Measurements from ENCODE around the gene ARHGEF38.
"Not testable (repeated sequence)": the region's sequence is repeated elsewhere in the genome, so short reads cannot be mapped to it uniquely, and the experiment has no call there.

The ARHGEF38 gene

DNA sequence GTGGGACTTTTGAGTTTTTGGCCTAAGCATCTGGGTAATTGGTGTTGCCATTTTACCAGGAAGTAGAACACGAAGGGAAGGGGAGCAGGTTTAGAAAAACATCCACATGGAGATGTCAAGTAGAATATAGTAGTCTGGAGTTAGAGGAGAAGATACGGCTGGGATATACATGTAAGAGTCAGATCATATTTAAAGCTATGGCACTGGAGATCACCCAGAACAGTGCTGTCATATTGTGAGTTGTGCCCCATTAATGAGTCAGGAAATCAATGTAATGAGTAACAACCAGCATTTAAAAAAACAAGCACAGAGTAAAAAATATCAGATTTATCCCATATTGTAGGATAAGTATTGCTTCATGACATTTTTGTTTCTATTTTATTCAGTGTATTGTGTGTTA, 160.3 kb downstream of the ARHGEF38 start:
- no peak for DNase-seq (ENCODE audit: low read depth in 2 of 2)

DNA sequence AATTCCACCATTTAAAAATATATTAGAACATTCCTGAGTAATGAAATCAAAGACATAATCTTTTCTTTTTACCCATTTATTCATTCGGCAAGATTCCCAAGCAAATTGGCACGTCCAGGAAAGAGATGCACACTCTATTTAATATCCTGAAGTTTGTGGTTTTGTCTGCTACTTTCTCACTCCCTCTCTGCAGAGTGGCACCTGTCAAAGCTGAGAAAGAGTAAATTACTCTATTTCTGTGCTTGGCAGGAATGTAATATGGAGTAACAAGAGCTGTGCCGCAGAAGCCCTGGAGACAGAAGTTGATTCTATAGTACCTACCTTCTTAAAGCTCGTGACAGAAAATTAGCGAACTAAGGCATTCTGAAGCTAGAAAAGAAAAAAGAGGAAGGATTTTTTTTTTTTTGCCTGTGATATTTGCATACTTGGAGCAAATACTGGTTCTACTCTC, 161.7 kb downstream of the ARHGEF38 start:
- DNase-seq (ENCODE audit: low read depth in 2 of 2) = no peak

DNA sequence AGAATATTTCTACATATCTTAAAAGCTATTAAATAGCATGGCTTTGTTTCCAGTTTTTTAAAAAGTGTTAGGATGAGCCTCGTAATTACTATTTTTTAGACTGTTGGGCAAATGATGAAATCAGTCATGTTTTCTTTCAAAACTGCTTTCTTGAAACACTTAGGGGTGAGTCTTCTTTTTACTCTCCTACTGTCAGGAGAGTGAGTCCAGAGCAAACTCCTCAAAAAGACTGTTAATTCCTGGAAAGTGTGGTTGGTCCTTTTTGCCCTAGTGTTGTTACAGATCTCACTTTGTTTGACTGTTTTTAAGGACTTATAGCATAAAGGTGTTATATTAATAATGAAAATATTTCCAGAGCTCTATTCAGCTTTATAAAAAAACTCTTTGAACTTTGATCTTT, 162.5 kb downstream of the ARHGEF38 start:
- DNase-seq (ENCODE audit: low read depth in 2 of 2) = no peak

DNA sequence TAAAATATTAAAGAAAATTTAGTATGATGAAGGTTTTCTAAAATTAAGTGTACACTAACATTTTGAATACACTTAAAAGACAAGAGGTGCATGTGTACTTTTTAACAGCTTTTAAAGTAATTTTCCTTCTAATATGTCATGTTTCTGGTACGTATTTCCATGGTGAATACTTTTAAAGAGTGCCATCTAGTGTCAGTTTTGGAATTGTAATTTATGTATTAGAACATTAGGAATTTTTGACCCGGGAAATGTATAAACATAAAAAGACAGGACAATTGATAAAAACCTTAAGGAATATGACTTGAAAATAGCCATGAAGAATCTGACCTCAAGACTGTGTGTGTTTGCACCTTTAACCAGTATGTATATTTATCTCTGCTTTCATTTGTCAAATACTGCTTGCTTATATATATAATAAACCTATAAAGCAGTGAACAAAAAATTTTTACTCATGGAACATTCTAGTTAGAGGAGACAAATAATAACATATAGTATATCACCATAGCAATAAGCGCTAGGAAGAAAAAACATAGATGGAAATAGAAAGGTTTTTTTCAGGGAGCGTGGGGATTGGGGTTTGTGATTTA, 163.4 kb downstream of the ARHGEF38 start:
- DNase-seq (ENCODE audit: low read depth in 2 of 2) = no peak

DNA sequence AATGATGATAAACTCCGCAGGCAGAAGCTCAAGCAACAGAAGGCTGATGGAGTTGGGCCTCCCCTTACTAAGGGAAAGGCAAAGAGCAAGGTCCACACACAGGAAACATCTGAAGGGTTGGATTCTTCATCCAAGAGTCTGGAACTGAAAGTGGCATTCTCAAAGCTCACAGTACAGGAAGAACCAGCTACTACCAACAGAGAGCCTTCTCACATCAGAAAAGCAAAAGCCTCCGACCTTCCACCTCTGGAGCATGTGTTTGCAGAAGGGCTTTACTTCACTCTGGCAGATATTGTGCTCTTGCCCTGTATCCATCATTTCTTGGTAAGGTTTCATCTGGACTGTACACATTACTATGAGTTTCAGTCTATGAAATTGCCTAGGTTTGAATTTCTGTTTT, 166.8 kb downstream of the ARHGEF38 start:
- no peak for DNase-seq (ENCODE audit: low read depth in 2 of 2)

DNA sequence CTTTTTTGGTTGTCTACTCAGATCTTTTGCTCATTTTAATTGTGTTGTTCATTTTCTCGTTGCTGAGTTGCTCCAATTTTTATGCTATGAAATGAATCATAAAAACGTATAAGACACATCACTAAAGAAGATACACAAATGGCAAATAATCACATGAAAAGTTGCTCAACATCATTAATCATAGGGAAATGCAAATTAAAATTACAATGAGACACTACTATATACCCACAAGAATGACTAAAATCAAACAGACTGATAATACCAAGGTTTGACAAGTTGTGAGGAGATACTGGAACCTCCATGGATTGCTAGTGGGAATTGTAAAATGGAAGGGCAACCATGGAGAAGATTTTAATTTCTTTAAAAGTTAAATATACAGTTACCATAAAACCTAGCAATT, 173.2 kb downstream of the ARHGEF38 start:
- no peak for DNase-seq (ENCODE audit: low read depth in 2 of 2)

DNA sequence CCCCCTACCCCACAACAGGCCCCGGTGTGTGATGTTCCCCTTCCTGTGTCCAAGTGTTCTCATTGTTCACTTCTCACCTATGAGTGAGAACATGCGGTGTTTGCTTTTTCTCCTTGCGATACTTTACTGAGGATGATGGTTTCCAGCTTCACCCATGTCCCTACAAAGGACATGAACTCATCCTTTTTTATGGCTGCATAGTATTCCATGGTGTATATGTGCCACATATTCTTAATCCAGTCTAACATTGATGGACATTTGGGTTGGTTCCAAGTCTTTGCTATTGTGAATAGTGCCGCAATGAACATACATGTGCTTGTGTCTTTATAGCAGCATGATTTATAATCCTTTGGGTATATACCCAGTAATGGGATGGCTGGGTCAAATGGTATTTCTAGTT, 177.5 kb downstream of the ARHGEF38 start:
- not testable (repeated sequence) for DNase-seq (ENCODE audit: low read depth in 2 of 2)

Measured in stimulated activated CD8-positive, alpha-beta memory T cell treated with anti-CD3 and anti-CD28 coated beads, Interleukin-7, amount 100 ng/mL, for 4 hours (primary cell).